HL-60 (cell line): ENCODE data around the gene AGPAT4.

Experiments used
- DNase-seq, 2 experiments: peaks; one replicate each; pipeline ENCODE4 v3.0.0-alpha.2; 2010 to 2020; ENCODE audit warnings: low read depth in 1 of 2, low spot score in 1 of 2
- H3K27ac ChIP-seq: fragments of 250-450 bp; sonication (Bioruptor Pico); replicated peaks from 2 replicates; pipeline ENCODE4 v1.5.1; 2020; ENCODE audit warnings: mild to moderate bottlenecking, moderate library complexity
- H3K27me3 ChIP-seq: fragments of 250-450 bp; sonication (Bioruptor Pico); 2 replicates; pipeline ENCODE4 v1.5.1; 2021; ENCODE audit warnings: mild to moderate bottlenecking, moderate library complexity; ENCODE audit not compliant: insufficient read depth, poor library complexity, severe bottlenecking
- H3K4me3 ChIP-seq: replicated peaks from 2 replicates; pipeline ENCODE4 v1.5.1; 2011; ENCODE audit warnings: mild to moderate bottlenecking, control low read depth, low read length; ENCODE audit not compliant: insufficient read depth
- CTCF ChIP-seq: IDR thresholded peaks from one replicate; pipeline ENCODE4 v1.5.1; 2011; ENCODE audit warnings: low read length, control low read depth, inconsistent platforms; ENCODE audit not compliant: insufficient read depth
- GABPA ChIP-seq: IDR thresholded peaks from 2 replicates; pipeline ENCODE4 v1.6.1; 2012; ENCODE audit warnings: low read depth
- POLR2AphosphoS5 ChIP-seq: IDR thresholded peaks from 2 replicates; pipeline ENCODE4 v1.6.1; 2012; ENCODE audit warnings: low read depth
- REST ChIP-seq: IDR thresholded peaks from 2 replicates; pipeline ENCODE4 v1.6.1; 2012; ENCODE audit warnings: low read depth; ENCODE audit not compliant: insufficient replicate concordance
- SPI1 ChIP-seq: IDR thresholded peaks from 2 replicates; pipeline ENCODE4 v1.6.1; 2012; ENCODE audit warnings: low read depth, mild to moderate bottlenecking, borderline replicate concordance

Gene AGPAT4

GRCh38 chr6:161107779-161108730, 165.8 kb downstream of the AGPAT4 start:
- Histone ChIP-seq H3K27me3 (no peaks in the 10 kb centered on the region), H3K4me3 (no peak overlapping the region), H3K27ac (no peak overlapping the region)
- no peak for DNase-seq
- TF ChIP-seq GABPA: no peak
- TF ChIP-seq POLR2AphosphoS5: no peak
- no peak for TF ChIP-seq SPI1
- no peak for TF ChIP-seq CTCF
- no peak for TF ChIP-seq REST

- H3K27me3 ChIP-seq: no peaks in the 10 kb centered on the region
- H3K4me3 ChIP-seq: no peak overlapping the region
- no peak for TF ChIP-seq GABPA
- TF ChIP-seq CTCF: no peak
- no peak for TF ChIP-seq REST
- no peak for TF ChIP-seq SPI1
- no peak for TF ChIP-seq POLR2AphosphoS5
- no peak overlapping the region for H3K27ac ChIP-seq
- DNase-seq: no peak
Observed at GRCh38 chr6:161105408-161105807, 168.5 kb downstream of the AGPAT4 start.

GRCh38 chr6:161104966-161105365, 168.9 kb downstream of the AGPAT4 start:
- Histone ChIP-seq H3K27ac (no peak overlapping the region), H3K4me3 (no peak overlapping the region), H3K27me3 (no peaks in the 10 kb centered on the region)
- DNase-seq: no peak
- no peak for TF ChIP-seq POLR2AphosphoS5
- TF ChIP-seq SPI1: no peak
- TF ChIP-seq CTCF: no peak
- no peak for TF ChIP-seq REST
- no peak for TF ChIP-seq GABPA
